Mucosa of descending colon (tissue), 3 donors: ENCODE measurements around the gene KIAA1143. TPM values are rescaled to one million over a fixed set of nuclear protein-coding genes. Genes with fewer than 3 reads are reported as not detected.

Experiments
- ATAC-seq: fragments of 200-7000 bp; cut with Tn5 transposase; one replicate; pipeline ENCODE4 v1.9.1; 2020; ENCODE audit warnings: mild to moderate bottlenecking, moderate library complexity
- DNase-seq, 3 donors: peaks; one replicate each; pipeline ENCODE4 v3.0.0-alpha.2; 2020
- H3K36me3 ChIP-seq: fragments of 200-600 bp; one replicate; pipeline ENCODE4 v1.8.0; 2021; ENCODE audit warnings: low read depth, mild to moderate bottlenecking
- H3K4me1 ChIP-seq: fragments of 200-600 bp; one replicate; pipeline ENCODE4 v1.8.0; 2021; ENCODE audit warnings: low read depth, mild to moderate bottlenecking
- H3K4me3 ChIP-seq: fragments of 200-600 bp; one replicate; pipeline ENCODE4 v1.8.0; 2021; ENCODE audit warnings: mild to moderate bottlenecking
- H3K9me3 ChIP-seq: fragments of 200-600 bp; one replicate; pipeline ENCODE4 v1.8.0; 2021; ENCODE audit warnings: mild to moderate bottlenecking
- intact Hi-C, 2 donors: fragments of 100-400 bp; cut with DNase I in 1 of 2; cut with micrococcal nuclease in 1 of 2; formaldehyde crosslinking; loops; one replicate each; pipeline versions ENCODE4 v1.11.0 to v1.11.1; 2022; cut with DNase I, micrococcal nuclease
- total RNA-seq, 3 donors: library from RNA; stranded (reverse); fragmentation: NEBNext Ultra II Directional in 2 of 3; extraction: Animal tissue kit (Norgen Biotek cat#: 25700) in 2 of 3; gene quantifications; one replicate each; pipeline versions ENCODE4 v1.2.1 to v1.2.4, GENCODE V29; 2021 to 2023
- TF ChIP-seq, protein P1 (sequence below): fragments of 200-600 bp; IDR thresholded peaks from one replicate; pipeline ENCODE4 v1.8.0; 2022; ENCODE audit warnings: antibody characterized with exemption, mild to moderate bottlenecking
- donor health status: DM: no; HTN: no; CAD: no; lungs with moderate emphysema.
- donor health status: DM: no; HTN: no; CAD: no.
- donor health status: DM: no; HTN: yes; CAD: no.

KIAA1143 gene
- total RNA-seq, 3 donors from 2014 or later = 18.8 to 29.2 (median 19.1) TPM

- DNase-seq (no peak), ATAC-seq (no peak)
- H3K4me3 ChIP-seq = no peak overlapping the region
- H3K9me3 ChIP-seq = peaks cover 28% of the 10 kb centered on the region
- TF ChIP-seq, protein P1, sequence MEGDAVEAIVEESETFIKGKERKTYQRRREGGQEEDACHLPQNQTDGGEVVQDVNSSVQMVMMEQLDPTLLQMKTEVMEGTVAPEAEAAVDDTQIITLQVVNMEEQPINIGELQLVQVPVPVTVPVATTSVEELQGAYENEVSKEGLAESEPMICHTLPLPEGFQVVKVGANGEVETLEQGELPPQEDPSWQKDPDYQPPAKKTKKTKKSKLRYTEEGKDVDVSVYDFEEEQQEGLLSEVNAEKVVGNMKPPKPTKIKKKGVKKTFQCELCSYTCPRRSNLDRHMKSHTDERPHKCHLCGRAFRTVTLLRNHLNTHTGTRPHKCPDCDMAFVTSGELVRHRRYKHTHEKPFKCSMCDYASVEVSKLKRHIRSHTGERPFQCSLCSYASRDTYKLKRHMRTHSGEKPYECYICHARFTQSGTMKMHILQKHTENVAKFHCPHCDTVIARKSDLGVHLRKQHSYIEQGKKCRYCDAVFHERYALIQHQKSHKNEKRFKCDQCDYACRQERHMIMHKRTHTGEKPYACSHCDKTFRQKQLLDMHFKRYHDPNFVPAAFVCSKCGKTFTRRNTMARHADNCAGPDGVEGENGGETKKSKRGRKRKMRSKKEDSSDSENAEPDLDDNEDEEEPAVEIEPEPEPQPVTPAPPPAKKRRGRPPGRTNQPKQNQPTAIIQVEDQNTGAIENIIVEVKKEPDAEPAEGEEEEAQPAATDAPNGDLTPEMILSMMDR = no peak
- intact Hi-C loops = no loop called here
- H3K4me1 ChIP-seq = peaks cover 13% of the 10 kb centered on the region
- no peaks in the 10 kb centered on the region for H3K36me3 ChIP-seq
Measured at GRCh38 chr3:44762170-44762677, 805 bp upstream of the KIAA1143 start.

GRCh38 chr3:44761101-44761423, 357 bp downstream of the KIAA1143 start:
- TF ChIP-seq, protein P1 = no peak
- Histone ChIP-seq H3K4me1 (peaks cover 13% of the 10 kb centered on the region), H3K36me3 (no peaks in the 10 kb centered on the region), H3K4me3 (peak overlapping the region; percentile 43), H3K9me3 (peaks cover 33% of the 10 kb centered on the region)
- intact Hi-C loops = no loop called here
- DNase-seq = no peak
- ATAC-seq = peak; percentile 8

DNA sequence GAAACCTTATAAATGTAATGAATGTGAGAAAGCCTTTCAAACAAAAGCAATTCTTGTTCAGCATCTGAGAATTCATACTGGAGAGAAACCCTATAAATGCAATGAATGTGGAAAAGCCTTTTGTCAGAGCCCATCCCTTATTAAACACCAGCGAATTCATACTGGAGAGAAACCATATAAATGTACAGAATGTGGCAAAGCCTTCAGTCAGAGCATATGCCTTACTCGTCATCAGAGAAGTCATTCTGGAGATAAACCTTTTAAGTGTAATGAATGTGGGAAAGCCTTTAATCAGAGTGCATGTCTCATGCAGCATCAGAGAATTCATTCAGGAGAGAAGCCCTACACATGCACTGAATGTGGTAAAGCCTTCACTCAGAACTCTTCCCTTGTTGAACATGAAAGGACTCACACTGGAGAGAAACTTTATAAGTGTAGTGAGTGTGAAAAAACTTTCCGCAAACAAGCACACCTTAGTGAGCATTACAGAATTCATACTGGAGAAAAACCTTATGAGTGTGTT, 26.7 kb downstream of the KIAA1143 start:
- DNase-seq (no peak), ATAC-seq (no peak)
- Histone ChIP-seq H3K36me3 (no peaks in the 10 kb centered on the region), H3K4me1 (peaks cover 3% of the 10 kb centered on the region), H3K4me3 (no peak overlapping the region), H3K9me3 (peaks cover 96% of the 10 kb centered on the region)
- intact Hi-C loops = no loop called here
- TF ChIP-seq, protein P1 = no peak

- H3K9me3 ChIP-seq = peaks cover 87% of the 10 kb centered on the region
- DNase-seq = peak; percentile 96 to 99 (median 97)
- intact Hi-C loops = no loop called here
- H3K4me1 ChIP-seq = peaks cover 3% of the 10 kb centered on the region
- H3K4me3 ChIP-seq = peak within 1 kb of the TSS; percentile 31
- TF ChIP-seq, protein P1 = no peak
- H3K36me3 ChIP-seq = no peaks in the 10 kb centered on the region
- ATAC-seq = peak; percentile 100
Measured at GRCh38 chr3:44729384-44729910, 32.0 kb downstream of the KIAA1143 start, which contains the start of gene ZNF501. ZNF501 (plus strand) TSS chr3:44729635; CDS start chr3:44734422, 4,787 bp downstream.

GRCh38 chr3:44722103-44722401, 39.4 kb downstream of the KIAA1143 start:
- no peak for DNase-seq
- peaks cover 8% of the 10 kb centered on the region for H3K36me3 ChIP-seq
- no peaks in the 10 kb centered on the region for H3K4me1 ChIP-seq
- TF ChIP-seq, protein P1 = no peak
- intact Hi-C loops = no loop called here
- peaks cover 100% of the 10 kb centered on the region for H3K9me3 ChIP-seq
- ATAC-seq = no peak
- no peak overlapping the region for H3K4me3 ChIP-seq
